Spleen (tissue), 7 donors: Measurements from ENCODE around the gene CRACDL.

Experiments used
- POLR2A ChIP-seq, 3 donors: fragments of 450-650 bp; IDR thresholded peaks; one replicate each; pipeline ENCODE4 v1.5.1; 2017; ENCODE audit warnings: antibody characterized with exemption in 3 of 3, mild to moderate bottlenecking in 1 of 3
- TF ChIP-seq, protein P1 (sequence below), 11 experiments: fragments of 200-600 bp in 7 of 11; fragments of 450-650 bp in 4 of 11; sonication (generic) in 4 of 11; IDR thresholded peaks in 8 of 11; conservative IDR thresholded peaks in 3 of 11; 1 replicate in 7 of 11; 2 replicates in 4 of 11; pipeline versions ENCODE4 v1.4.0 to v1.8.0; 2016 to 2021; ENCODE audit warnings: antibody characterized with exemption in 11 of 11, inconsistent platforms in 4 of 11, mild to moderate bottlenecking in 1 of 11
- donor health status: DM: no; HTN: no; CAD: no; lungs with moderate emphysema.
- donor health status: DM: no; HTN: no; CAD: no.
- donor health status: DM: no; HTN: no; CAD: no.

DNA sequence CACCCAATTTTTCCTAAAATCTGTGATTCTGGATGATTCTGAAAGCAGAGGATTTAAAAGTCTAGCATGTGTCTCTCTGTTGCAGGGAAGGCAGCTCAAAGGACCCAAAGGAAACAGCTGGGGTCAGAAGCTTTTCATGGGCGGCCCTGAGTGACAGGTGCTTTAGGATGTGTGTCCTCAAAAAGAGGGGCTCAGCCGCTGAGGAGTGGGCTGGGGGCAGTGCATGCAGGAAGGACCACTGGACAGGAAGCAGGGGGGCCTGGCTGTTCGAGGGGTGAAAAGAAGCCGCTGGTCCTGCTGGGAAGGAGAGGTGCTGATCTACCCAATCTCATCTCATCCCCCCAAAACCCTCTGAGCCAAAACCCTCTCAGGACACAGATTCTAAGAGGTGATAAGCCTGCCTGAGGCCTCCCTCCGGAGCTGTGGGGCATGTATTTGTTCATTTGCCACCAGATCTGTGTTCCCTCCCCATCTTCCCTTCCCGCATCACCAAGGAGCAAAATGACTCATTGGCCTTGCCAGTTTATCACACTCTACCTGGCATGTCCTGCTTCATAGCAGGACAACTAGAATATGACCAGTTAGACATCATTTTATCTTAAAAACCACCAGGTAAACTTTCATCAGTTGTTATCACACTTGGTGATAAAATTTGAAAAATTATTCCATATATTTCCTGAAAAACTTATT is 106.3 kb downstream of the CRACDL start:
- TF ChIP-seq POLR2A (IDR thresholded peaks at IDR 0.05), result no peak
- TF ChIP-seq, protein P1, sequence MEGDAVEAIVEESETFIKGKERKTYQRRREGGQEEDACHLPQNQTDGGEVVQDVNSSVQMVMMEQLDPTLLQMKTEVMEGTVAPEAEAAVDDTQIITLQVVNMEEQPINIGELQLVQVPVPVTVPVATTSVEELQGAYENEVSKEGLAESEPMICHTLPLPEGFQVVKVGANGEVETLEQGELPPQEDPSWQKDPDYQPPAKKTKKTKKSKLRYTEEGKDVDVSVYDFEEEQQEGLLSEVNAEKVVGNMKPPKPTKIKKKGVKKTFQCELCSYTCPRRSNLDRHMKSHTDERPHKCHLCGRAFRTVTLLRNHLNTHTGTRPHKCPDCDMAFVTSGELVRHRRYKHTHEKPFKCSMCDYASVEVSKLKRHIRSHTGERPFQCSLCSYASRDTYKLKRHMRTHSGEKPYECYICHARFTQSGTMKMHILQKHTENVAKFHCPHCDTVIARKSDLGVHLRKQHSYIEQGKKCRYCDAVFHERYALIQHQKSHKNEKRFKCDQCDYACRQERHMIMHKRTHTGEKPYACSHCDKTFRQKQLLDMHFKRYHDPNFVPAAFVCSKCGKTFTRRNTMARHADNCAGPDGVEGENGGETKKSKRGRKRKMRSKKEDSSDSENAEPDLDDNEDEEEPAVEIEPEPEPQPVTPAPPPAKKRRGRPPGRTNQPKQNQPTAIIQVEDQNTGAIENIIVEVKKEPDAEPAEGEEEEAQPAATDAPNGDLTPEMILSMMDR (IDR thresholded peaks at IDR 0.05 in 8 of 11, conservative IDR thresholded peaks at IDR 0.05 in 3 of 11), result no peak
